Amniotic epithelial cell (primary cell): ENCODE measurements around the gene AMH.

Experiments used
- DNase-seq: peaks from one replicate; pipeline ENCODE4 v3.0.0-alpha.2; 2010; ENCODE audit warnings: low read depth

Gene AMH

DNA sequence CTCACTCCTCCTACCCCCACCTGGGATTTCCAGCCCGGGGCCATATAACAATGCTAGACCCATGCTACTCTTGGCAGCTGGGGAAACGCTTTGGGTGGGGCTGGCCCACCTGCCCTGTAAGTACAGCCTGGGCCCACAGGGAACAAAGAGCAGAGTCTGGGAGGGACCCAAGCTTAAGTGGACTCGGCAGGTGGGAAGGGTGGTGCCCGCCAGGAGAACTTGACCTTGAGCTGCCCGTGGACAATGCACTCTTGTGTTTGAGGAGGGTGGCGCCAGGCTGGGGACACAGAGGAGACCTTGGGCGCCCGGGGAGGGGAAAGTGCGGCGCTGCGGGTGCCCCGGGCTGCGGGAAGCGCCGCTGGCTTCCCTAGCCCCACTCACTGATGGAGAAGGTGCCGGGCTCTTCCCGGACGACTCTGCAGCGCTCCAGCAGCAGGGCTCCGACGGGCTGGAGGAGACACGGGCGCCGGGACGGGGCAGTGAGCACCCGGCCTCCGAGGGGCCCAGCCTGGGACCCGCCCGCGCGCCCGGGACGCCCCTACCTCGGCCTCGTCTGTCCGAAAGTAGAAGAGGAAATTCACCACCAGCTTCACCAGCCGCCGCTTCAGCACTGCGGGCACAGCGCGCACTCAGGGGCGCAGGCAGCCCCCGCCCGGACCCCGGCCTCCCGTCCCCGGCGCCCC, 13.6 kb upstream of the AMH start:
- no peak for DNase-seq

GRCh38 chr19:2236064-2236313, 13.1 kb upstream of the AMH start:
- DNase-seq: no peak

DNA sequence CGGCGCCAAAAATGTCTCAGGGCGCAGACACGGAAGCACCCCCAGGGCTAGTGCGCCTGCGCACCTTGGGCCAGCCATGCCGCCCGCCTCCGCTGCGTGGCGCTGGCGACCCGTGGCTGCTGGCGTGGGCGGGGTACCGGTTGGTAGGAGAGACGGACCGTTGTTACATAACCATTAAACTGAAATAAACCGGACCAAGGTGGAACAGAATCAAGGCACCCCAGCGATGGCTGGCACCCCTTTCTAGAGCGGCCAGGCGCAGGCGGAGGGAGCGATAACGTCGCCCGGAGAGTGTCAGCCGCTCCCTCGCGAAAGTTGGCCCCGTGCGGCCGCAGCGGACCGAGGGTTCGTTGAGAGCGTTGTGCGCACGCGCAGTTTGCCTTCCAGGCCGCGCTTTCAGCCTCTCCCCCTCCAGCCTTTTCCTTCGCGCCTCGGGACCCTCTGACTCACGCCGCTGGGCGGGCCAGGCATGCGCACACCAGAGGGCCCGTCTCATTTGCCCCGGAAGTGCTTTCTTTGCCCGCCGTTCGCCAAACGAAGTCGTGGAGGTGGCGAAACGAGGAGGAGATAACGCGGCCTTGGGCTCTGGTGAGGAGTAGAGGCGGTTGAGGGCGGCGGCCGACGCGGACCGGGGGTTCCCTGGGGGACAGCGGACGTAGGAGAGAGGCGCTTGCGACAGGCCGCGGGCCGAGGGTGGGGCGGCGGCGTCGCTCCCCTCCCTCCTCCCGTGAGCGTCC, 12.6 kb upstream of the AMH start, which contains the start of the genes PLEKHJ1 and SF3A2:
TSS of gene PLEKHJ1 (minus strand) at position 16 of the 737 bp plus-strand sequence. CDS start 81 bp downstream, outside the sequence.
TSS of gene SF3A2 (plus strand) at position 511 of the 737 bp plus-strand sequence. CDS start 6,595 bp downstream, outside the sequence.
- DNase-seq: peak; percentile 96

DNA sequence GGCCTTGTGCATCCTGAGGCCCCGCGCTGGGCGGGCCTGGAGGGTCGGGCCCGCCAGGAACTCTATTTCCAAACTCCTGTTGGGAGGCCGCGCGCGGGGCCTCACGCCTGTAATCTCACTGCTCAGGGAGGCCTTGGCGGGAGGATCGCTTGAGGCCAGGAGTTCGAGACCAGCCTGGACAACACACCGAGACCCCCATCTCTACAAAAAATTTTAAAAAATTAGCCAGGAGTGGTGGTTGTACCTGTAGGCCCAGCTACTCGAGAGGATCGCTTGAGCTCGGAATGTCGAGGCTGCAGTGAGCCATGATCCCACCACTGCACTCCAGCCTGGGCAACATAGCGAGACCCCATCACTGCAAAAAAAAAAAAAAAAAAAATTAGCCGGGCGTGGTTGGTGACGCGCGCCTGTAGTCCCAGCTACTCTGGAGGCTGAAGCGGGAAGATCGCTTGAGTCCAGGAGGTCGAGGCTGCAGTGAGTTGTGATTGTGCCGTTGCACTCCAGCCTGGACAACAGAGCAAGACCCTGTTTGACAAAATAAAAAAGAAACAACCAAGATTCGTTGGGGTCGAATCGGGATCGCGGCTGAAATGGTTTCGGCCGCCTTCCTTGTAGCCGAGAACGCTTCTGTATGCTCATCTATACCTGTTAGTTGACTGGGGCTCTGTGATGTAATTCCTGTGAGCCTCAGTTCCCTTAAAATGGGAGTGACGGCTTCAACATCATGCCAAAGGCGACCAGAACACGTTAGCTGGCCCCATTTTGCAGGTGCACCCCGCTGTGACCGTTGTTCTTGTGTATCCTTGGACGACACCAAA, 11.9 kb upstream of the AMH start:
- DNase-seq: no peak

DNA sequence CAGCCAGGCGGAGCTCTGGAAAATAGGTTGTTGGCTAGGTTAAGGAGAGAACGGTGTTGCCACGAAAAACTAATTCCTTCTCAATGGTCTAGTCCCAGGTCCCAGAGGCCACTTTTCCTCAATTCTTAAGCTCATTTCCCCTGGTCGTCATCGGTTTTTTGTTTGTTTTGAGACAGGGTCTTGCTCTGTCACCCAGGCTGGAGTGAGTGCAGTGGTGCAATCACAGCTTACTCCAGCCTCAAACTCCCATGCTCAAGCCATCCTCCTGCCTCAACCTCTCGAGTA, 11.3 kb upstream of the AMH start:
- no peak for DNase-seq

DNA sequence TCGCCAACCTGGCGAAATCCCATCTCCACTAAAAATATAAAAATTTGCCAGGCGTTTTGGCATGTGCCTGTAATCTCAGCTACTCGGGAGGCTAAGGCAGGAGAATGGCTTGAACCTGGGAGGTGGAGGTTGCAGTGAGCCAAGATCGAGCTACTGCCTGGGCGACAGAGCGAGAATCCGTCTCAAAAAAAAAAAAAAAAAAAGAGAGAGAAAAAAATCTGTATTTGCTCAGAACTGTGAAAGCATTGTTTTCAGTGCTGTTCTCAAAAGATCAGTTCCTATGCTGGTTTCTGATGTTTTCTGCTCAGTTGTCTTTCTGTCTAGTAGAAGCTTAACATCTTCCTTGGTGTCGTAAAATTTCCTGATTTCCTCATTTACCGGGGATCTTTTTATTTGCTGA, 9.9 kb upstream of the AMH start:
- no peak for DNase-seq

- DNase-seq: peak; percentile 41
Measured at GRCh38 chr19:2239771-2240770, 9.1 kb upstream of the AMH start.

GRCh38 chr19:2240881-2241760, 8.0 kb upstream of the AMH start:
- peak; percentile 39 for DNase-seq

DNA sequence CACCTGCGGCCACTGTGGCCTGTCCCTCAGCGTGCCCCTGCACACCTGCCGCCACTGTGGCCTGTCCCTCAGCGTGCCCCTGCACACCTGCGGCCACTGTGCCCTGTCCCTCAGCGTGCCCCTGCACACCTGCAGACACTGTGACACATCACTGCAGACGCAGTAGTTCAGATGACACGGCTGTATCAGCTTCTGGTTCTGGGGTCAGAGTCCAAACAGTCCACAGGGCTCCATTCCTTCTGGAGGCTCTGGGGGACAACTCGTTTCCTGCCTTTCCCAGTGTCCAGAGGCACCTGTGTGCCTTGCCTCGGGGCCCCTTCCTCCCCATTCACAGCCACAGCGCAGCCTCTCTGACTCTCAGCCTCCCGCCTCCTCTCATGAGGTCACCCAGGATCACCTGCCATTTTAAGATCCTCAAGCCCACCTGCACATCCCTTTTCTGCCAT, 7.0 kb upstream of the AMH start:
- no peak for DNase-seq

DNA sequence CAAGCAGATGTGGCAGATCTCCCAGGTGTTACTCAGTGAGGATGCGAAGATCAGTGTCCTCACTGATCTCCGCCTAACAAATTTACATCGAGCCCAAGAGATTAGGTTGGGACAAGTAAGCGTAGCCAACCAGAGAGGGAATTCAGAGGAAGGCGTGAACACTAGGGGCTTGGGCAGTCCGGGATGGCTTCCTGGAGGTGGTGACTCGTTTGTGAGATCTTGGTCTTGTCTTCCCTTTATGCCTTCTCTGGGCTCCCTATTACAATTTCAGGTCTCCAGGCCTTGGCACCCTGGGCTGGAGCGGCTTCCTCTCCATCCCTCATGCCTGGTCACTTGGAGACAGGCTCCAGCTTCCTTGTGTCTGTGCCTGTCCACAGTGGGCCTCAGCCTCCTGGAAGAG, 6.3 kb upstream of the AMH start:
- no peak for DNase-seq

DNA sequence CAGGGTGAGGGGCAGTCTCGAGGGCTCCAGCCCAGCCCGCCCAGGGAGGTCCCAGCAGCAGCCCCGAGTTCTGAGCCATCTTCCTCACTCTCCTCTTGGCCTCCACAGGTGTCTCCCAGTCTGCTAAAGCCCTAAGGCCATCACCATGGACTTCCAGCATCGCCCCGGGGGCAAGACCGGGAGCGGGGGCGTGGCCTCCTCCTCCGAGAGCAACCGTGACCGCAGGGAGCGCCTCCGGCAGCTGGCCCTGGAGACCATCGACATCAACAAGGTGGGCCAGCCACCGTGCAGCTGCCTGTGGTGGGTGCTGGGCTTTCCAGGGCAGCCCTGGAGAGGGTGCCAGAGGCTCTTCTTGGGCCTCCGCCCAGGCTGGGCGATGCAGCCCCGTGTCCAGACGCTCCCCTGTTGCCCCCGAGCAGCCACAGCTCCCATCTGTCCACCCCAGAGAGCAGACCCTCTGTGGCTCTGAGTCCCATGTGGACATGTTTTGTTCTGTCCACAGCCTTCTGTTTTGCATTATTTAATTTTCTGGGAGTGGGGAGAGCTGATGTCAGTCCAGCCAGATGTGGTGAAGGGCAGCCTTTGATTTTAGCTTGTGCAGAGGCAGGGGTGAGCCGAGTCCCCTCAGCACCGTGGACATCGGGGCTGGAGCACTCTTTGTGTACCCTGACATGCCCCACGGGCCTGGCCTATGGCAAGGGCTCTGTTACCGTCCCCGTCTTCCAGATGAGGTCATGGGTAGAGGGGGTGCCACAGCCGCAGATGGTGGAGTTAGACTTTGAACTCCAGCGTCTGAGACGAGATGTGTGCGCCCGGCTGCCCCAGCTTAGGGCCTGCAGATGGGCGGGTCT, 5.6 kb upstream of the AMH start:
- DNase-seq: no peak

DNA sequence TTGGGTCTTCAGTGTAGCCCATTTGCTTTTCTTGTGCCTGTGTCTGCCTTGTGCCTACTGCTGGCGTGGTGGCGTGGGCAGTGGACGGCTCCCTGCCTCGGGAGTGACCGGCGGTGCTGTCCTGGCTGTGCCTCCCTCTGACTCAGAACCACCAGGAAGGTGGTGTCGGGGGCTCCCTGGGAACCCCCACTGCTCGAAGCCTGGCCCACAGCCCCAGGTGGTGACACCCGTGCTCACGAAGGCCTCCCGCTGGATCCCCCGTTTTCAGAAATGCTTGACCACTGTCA, 5.1 kb upstream of the AMH start:
- DNase-seq: no peak

- no peak for DNase-seq
Measured at GRCh38 chr19:2244486-2244885, 4.6 kb upstream of the AMH start.

DNA sequence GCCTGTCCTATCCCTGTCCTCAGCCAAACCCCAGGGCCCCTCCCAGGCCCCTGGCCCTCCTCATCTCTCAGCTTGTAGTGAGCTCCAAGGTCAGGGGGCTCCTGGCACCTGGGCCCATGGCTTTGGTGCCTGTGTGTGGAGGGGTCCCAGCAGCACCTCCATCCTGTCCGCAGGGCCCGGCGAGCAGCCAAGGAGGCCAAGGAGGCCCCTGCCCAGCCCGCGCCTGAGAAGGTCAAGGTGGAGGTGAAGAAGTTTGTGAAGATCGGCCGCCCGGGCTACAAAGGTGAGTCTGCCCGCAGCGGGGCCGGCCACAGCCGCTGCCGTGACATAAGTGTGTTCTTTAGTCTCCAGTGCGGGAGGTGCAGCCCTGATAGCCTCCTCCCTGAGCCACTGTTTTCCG, 3.9 kb upstream of the AMH start:
- no peak for DNase-seq

DNA sequence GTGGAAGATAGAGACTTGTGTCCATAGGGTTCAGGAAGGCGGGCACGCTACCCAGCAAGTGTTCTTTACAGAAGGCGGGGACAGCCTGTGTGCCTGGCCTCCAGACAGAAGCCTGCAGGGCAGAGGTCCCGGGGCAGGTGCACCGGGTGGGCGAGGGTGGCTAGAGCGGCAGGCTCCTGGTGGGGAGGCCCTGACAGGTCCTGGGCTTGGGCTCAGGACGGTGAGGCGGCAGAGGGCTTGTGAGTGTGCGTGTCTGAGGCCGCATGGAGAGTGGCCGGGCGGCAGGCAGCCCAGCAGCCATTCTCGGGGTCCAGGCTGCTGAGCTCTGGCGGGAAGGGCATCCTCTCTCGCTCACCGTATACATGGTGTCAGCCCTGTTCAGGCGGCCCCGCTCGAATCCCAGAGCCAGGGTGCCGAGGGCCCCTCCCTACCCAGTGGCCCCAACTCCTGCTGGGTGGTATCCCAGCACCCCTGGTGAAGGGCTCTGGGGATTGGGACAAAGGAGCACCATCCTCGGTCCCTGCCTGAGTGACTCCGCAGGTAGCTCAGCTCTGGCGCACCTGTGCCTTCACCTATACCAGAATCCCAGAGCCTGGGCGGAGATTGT, 3.0 kb upstream of the AMH start:
- no peak for DNase-seq

GRCh38 chr19:2246801-2247361, 2.2 kb upstream of the AMH start:
- DNase-seq: no peak

DNA sequence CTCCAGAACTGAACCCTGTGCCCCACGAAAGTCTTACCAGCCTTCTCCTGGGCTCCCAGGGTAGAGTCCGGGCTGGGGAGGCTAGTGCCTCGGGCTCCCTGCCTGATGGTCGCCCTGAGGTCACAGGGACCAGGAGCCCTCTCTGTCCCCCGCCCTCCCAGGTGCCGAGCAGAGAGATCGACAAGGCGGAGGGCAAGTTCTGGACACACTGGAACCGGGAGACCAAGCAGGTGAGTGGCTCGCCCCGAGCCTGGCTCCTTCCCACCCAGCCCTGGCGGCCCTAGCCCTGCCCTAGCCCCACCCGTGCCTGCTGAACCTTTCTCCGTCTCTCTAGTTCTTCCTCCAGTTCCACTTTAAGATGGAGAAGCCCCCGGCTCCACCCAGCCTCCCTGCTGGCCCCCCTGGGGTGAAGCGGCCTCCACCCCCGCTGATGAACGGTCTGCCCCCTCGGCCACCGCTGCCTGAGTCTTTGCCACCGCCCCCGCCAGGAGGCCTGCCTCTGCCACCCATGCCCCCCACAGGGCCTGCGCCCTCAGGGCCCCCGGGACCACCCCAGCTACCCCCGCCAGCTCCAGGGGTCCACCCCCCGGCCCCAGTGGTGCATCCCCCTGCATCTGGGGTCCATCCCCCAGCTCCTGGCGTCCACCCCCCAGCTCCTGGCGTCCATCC, 1.6 kb upstream of the AMH start:
- no peak for DNase-seq

DNA sequence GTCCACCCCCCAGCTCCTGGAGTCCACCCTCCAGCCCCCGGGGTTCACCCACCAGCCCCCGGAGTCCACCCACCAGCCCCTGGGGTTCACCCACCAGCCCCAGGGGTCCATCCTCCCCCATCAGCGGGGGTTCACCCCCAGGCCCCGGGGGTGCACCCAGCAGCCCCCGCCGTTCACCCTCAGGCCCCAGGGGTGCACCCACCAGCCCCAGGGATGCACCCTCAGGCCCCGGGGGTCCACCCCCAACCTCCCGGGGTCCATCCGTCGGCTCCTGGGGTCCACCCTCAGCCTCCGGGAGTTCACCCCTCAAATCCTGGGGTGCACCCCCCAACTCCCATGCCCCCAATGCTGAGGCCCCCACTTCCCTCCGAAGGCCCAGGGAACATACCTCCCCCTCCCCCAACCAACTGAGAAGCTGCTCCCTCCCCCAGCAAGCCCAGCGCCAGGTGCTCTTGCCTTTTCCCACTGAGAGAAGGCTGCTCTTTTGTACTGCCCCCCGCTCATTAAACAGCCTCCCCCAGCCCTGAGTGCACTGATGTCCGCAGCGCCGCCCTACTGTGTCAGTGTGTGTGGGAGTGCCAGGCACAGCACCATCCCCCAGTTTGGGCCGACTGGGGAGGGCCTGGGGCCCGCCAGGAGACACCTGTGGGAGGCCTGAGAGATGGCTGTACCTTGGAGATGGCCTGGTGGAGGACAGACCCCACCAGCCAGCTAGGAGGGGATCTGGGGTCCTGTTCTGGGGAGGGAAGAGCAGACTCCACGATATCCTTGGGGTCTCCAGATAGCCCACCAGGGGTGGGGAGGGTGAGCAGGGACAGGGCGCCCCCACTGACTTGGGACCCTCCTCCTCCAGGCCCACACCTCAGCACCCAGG, 750 bp upstream of the AMH start:
- DNase-seq: no peak
